GM21529 (cell line): ENCODE data around the gene REG3A.

ENCODE experiments used
- ATAC-seq: cut with Tn5 transposase; IDR thresholded peaks from one replicate; pipeline ENCODE4 v1.9.1; 2021; ENCODE audit not compliant: unreplicated experiment

REG3A gene

GRCh38 chr2:79122676-79123075, 36.9 kb downstream of the REG3A start:
- ATAC-seq: no peak

GRCh38 chr2:79120194-79120713, 39.3 kb downstream of the REG3A start, which contains the start of gene REG1A:
TSS of gene REG1A (plus strand) at chr2:79120488. CDS start at chr2:79120862, 374 bp downstream.
- ATAC-seq: no peak

GRCh38 chr2:79116997-79117928, 42.3 kb downstream of the REG3A start:
- no peak for ATAC-seq

GRCh38 chr2:79114797-79115494, 44.6 kb downstream of the REG3A start:
- no peak for ATAC-seq

GRCh38 chr2:79112269-79112668, 47.3 kb downstream of the REG3A start:
- ATAC-seq: no peak
